Measurements from ENCODE around the gene UBB. TPM values are rescaled to one million over a fixed set of nuclear protein-coding genes. Genes with fewer than 3 reads are reported as not detected.
A peak's percentile ranks its signal among the peaks of the same experiment; 100 is the strongest.

The UBB gene
- 1,672 TPM for total RNA-seq
- long read RNA-seq, transcript UBB-201 (2 exons, 1,225 nt) = major isoform, 387 of 423 reads
- long read RNA-seq, partial matches to known transcripts = 34 of 423 reads
- long read RNA-seq, other reads (novel, unspliced or antisense) = 1 of 423 reads

DNA sequence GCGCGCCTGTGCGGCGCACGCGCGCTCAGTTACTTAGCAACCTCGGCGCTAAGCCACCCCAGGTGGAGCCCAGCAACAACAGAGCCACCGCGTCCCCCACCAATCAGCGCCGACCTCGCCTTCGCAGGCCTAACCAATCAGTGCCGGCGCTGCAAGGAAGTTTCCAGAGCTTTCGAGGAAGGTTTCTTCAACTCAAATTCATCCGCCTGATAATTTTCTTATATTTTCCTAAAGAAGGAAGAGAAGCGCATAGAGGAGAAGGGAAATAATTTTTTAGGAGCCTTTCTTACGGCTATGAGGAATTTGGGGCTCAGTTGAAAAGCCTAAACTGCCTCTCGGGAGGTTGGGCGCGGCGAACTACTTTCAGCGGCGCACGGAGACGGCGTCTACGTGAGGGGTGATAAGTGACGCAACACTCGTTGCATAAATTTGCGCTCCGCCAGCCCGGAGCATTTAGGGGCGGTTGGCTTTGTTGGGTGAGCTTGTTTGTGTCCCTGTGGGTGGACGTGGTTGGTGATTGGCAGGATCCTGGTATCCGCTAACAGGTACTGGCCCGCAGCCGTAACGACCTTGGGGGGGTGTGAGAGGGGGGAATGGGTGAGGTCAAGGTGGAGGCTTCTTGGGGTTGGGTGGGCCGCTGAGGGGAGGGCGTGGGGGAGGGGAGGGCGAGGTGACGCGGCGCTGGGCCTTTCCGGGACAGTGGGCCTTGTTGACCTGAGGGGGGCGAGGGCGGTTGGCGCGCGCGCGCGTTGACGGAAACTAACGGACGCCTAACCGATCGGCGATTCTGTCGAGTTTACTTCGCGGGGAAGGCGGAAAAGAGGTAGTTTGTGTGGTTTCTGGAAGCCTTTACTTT lies at the start of gene UBB:
TSS of gene UBB (plus strand) at position 452 of the 856 bp plus-strand sequence. CDS start 817 bp downstream, outside the sequence.
- DNase-seq (peak; percentile 97), ATAC-seq (peak; percentile 99)
- intact Hi-C loops (cut with micrococcal nuclease) = no loop called here

- no peak for DNase-seq
- ATAC-seq = no peak
- intact Hi-C loops (cut with micrococcal nuclease) = no loop called here
Observed at GRCh38 chr17:16338391-16338790, 42.5 kb upstream of the UBB start.

DNA sequence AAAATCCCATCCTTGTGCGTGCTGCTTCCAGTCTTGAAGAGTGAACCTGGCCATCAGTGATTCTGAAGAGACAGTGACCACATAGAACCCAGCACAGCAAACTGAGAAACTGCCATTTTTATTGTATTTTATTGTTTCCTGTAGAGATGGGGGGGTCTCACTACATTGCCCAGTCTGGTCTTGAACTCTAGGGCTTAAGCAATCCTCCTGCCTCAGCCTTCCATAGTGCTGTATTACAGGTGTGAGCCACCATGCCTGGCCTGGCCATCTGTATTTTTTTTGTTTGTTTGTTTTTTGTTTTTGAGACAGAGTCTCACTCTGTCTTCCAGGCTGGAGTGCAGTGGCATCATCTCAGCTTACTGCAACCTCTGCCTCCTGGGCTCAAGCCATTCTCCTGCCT lies 41.5 kb upstream of the UBB start:
- intact Hi-C loops (cut with micrococcal nuclease) = no loop called here
- DNase-seq (no peak), ATAC-seq (no peak)

GRCh38 chr17:16339959-16340358 lies 40.9 kb upstream of the UBB start:
- no peak for DNase-seq
- no peak for ATAC-seq
- intact Hi-C loops (cut with micrococcal nuclease) = no loop called here

DNA sequence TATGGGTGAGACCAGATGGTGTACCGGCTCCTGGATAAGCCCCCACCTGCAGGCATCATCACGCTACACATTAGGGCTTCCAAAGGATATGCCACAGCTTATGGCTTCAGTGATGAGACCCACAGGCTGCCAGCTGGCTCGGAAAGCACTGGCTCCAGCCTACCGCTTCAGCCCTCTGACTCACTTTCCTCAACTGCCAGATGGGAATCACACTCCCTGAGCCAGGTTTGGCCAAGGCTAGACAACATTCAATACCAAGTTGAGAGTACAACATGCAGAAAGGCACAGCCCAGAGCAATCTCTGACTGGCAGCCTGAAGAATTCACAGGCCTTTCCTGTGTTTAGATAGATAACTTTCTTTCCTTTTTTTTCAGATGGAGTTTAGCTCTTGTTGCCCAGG lies 37.9 kb upstream of the UBB start:
- DNase-seq = no peak
- intact Hi-C loops (cut with micrococcal nuclease) = no loop called here
- ATAC-seq = no peak

DNA sequence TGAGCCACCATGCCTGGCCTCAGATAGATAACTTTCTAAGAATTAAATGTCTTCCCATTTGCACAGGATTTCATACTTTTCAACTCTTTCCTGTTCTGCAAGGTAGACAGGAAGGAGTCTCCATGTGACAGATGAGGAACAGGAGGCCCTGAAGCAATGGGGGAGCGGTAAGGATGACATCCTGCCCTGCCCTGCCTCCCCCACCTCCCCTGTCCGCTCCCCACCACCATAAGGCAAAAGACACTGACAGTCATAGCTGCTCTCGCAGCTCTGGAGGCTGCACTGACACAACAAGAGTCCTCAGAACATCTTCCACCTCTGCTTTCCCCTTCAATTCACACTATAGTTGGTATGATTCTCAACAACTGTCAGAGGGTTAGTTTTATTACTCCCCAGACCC lies 37.3 kb upstream of the UBB start:
- intact Hi-C loops (cut with micrococcal nuclease) = no loop called here
- DNase-seq = no peak
- no peak for ATAC-seq

DNA sequence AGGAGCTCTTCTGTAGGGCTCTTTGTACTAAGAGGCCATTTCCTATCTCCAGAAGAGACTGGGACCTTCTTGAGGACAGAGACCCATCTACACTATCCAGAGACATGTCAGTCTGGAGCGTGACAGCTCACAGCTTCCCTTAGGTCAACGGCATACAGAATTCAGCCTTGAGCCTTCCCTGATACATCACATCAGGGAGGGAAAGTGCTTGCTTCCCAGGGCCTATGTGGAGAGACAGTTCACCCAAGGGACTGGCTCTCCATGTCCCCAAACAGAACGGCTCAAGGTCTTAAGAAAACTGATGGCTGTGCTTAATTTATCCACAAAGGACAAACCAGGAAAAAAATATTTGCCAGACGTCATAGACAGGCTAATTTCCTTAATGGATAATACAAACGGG lies 35.3 kb upstream of the UBB start:
- ATAC-seq (peak; percentile 68), DNase-seq (no peak)
- intact Hi-C loops (cut with micrococcal nuclease) = no loop called here

GRCh38 chr17:16346721-16347271 lies 34.1 kb upstream of the UBB start:
- intact Hi-C loops (cut with micrococcal nuclease) = no loop called here
- ATAC-seq = no peak
- no peak for DNase-seq

GRCh38 chr17:16348586-16348985 lies 32.3 kb upstream of the UBB start:
- ATAC-seq (no peak), DNase-seq (no peak)
- intact Hi-C loops (cut with micrococcal nuclease) = no loop called here

DNA sequence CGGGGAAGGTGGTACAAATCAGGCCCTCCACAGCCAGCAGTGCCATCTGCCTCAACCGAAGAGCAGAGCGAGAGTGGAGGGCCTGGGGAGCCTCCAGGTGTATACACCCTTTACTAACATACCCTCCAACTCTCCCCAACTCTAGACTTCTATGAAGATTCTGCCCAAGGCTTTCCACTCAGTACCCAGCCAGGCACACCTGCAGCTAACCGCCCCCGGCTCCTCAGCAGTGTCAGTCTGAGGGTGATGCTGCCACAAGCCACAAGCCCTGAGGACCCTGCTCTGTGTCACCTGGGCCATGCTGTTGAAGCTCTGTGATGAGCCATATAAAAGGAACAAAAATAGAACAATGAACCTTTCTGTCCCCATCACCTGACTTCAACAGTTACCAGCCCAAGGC lies 31.5 kb upstream of the UBB start:
- intact Hi-C loops (cut with micrococcal nuclease) = no loop called here
- DNase-seq (no peak), ATAC-seq (no peak)

- DNase-seq (no peak), ATAC-seq (no peak)
- intact Hi-C loops (cut with micrococcal nuclease) = no loop called here
Observed at GRCh38 chr17:16351831-16352230, 29.1 kb upstream of the UBB start.

GRCh38 chr17:16352303-16352666 lies 28.6 kb upstream of the UBB start:
- DNase-seq = peak; percentile 40
- peak; percentile 47 for ATAC-seq
- intact Hi-C loops (cut with micrococcal nuclease) = no loop called here

DNA sequence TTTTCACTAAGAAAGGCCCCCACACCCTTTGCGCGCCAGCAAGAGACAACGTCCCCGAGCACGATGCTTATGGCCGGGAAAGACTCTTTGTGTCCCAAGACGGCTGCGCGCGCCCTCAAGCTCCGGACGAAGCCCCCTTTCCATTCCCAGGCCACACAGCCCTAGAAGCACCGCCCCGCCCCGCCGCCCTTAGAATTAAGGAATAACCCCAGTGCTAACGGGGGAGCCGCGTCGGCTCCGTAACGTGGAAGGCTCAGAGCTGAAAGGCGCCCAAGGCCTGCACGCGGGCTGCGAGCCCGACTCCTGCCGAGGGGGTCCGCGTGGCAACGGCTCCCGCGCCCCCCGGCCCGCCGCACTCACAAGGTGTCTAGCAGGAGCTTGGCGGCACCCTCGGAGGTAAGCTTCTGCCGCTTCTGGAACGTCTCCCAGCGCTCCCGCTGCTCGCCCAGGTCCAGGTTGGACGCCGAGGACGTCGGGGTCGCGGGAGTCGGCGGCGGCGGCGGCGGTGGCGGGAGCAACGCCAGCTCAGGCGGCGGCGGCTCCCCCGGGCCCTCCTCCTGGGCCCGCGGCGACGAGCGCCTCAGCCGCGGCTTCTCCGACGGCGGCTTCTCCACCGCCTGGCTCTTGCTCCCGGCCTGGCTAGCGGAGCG lies 28.1 kb upstream of the UBB start:
- peak; percentile 69 for ATAC-seq
- intact Hi-C loops (cut with micrococcal nuclease) = no loop called here
- DNase-seq = peak; percentile 39

- intact Hi-C loops (cut with micrococcal nuclease) = no loop called here
- DNase-seq (peak; percentile 70), ATAC-seq (peak; percentile 86)
Observed at GRCh38 chr17:16353317-16354174, 27.3 kb upstream of the UBB start, which contains the start of gene CENPV. Gene CENPV, minus strand, starts transcription at chr17:16353469. Its CDS starts 33 bp downstream, at chr17:16353436.

- intact Hi-C loops (cut with micrococcal nuclease) = no loop called here
Observed at GRCh38 chr17:16354585-16354984, 26.3 kb upstream of the UBB start.

GRCh38 chr17:16358394-16358793 lies 22.5 kb upstream of the UBB start:
- intact Hi-C loops (cut with micrococcal nuclease) = no loop called here
- DNase-seq (no peak), ATAC-seq (no peak)

More at GRCh38 chr17:16354585-16354984, 26.3 kb upstream of the UBB start:
- DNase-seq = no peak
- no peak for ATAC-seq

- no peak for ATAC-seq
- intact Hi-C loops (cut with micrococcal nuclease) = loop anchor here (10.0 kb wide), 1 partner anchor 163 kb away; no protein-coding TSS in a partner anchor
- no peak for DNase-seq
Observed at GRCh38 chr17:16361874-16362273, 19.0 kb upstream of the UBB start.

DNA sequence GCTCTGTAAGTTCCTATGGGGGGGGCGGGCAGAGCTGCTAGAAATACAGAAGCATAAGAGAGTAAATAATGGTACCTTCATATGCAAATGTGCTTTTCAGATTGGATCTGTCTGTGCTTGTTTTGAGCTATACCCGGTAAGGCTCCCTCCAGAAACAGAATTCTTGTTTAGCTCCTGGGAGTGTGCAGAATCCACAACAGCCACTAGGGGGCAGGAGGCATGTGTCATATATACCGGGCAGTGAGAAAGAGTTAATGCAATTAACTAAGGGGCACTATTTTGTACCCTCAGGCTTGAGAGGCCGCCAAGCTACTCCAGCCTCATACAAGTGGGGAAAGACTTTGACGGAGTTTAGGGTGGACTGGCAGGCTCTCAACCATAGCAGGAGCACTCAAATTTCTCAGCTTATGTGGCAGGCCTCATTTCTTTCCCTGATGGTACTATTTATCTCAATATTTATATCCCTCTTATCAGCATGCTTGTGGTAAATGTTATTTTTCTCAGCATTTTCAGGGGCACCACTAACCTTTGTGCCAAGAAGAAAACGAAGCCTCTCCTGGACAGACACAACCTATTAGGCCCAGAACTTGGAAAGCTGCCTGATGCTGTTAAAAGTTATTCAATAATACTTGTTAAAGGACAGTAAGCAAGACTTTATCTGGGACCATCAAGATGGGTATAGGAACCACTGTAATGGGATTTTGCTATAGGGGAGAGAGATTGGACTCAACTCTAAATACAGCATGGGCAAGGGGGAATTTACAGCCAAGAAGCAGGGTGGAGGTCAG lies 16.9 kb upstream of the UBB start:
- intact Hi-C loops (cut with micrococcal nuclease) = loop anchor here (10.0 kb wide), 1 partner anchor 161 kb away; no protein-coding TSS in a partner anchor
- ATAC-seq (peak; percentile 89), DNase-seq (peak; percentile 77)

Data from left ventricle myocardium superior (tissue), 1 donor.